ENCODE results near the gene SASH3.
A peak's percentile ranks its signal among the peaks of the same experiment; 100 is the strongest.

SASH3 gene

GRCh38 chrX:129772796-129773431, 6.8 kb upstream of the SASH3 start:
- no peak overlapping the region for H2AFZ ChIP-seq (ENCODE audit: low read depth, low read length)
- H3K27ac ChIP-seq (ENCODE audit: low read length), result peak overlapping the region; percentile 99

DNA sequence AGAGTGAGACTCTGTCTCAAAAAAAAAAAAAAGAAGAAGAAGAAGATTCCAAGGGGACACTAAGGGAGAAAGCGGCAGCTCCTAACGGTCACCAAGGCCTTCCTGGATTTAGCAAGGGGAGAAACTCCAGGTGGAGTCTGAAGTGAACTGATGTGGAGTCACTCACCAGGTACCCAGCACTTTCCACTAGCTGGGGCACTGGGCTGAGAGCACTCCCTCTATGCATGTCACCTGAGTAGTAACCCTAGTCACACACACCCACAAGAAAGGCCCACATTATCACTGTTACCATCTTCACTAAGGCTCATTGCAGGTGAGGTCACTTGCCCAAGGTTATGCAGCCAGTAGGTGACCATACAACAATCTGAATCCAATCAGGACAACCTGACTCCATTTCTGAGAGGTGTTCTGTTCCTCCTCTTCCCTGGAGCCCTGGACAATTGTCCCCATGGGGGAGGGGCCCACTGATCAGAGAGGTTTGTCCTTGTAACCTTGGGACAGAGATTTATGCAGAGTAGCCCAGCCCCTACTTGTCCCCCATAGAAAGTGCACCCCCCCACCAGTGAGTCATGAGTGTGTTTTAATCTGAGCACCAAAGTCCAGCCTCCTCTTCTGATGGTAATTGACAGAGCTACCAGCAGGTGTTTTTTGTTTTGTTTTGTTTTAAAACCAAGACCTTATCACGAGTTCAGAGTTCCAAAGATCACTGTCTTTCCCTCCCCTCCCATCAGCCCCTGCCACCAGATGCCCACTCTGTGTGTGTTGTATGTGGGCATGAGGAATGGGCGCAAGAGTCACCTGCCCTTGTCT, 5.9 kb upstream of the SASH3 start:
- Histone ChIP-seq H3K27me3 (ENCODE audit: insufficient read depth, low read length, poor library complexity) (no peaks in the 10 kb centered on the region), H2AFZ (ENCODE audit: low read depth, low read length) (no peak overlapping the region), H3K4me3 (ENCODE audit: low read depth in 1 of 2, low read length in 2 of 2) (no peak overlapping the region), H3K27ac (ENCODE audit: low read length) (peak overlapping the region; percentile 99), H3K4me1 (ENCODE audit: insufficient read depth, low read length) (peaks cover 98% of the 10 kb centered on the region), H3K9ac (ENCODE audit: low read depth, low read length) (peak overlapping the region; percentile 42; the same call in 1 of the 2 replicates), H3K79me2 (ENCODE audit: insufficient read depth, low read length) (peaks cover 47% of the 10 kb centered on the region), H3K4me2 (ENCODE audit: insufficient read depth, low read length) (no peak overlapping the region), H3K9me3 (ENCODE audit: insufficient read depth, low read length, severe bottlenecking) (no peaks in the 10 kb centered on the region), H4K20me1 (ENCODE audit: insufficient read depth, low read length) (no peaks in the 10 kb centered on the region), H3K36me3 (ENCODE audit: insufficient read depth, low read length) (no peaks in the 10 kb centered on the region)
- TF ChIP-seq, protein P1, sequence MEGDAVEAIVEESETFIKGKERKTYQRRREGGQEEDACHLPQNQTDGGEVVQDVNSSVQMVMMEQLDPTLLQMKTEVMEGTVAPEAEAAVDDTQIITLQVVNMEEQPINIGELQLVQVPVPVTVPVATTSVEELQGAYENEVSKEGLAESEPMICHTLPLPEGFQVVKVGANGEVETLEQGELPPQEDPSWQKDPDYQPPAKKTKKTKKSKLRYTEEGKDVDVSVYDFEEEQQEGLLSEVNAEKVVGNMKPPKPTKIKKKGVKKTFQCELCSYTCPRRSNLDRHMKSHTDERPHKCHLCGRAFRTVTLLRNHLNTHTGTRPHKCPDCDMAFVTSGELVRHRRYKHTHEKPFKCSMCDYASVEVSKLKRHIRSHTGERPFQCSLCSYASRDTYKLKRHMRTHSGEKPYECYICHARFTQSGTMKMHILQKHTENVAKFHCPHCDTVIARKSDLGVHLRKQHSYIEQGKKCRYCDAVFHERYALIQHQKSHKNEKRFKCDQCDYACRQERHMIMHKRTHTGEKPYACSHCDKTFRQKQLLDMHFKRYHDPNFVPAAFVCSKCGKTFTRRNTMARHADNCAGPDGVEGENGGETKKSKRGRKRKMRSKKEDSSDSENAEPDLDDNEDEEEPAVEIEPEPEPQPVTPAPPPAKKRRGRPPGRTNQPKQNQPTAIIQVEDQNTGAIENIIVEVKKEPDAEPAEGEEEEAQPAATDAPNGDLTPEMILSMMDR (IDR thresholded peaks at IDR 0.05; ENCODE audit: borderline replicate concordance, extremely low read depth, low read length, poor library complexity, severe bottlenecking), result no peak
- no peak for TF ChIP-seq EZH2 (IDR thresholded peaks at IDR 0.05; ENCODE audit: borderline replicate concordance, low read depth, low read length, severe bottlenecking)
- no peak for ATAC-seq (ENCODE audit: insufficient read depth, low read depth)
- no peak for DNase-seq

More at GRCh38 chrX:129772796-129773431, 6.8 kb upstream of the SASH3 start:
- H3K36me3 ChIP-seq (ENCODE audit: insufficient read depth, low read length), result no peaks in the 10 kb centered on the region
- no peaks in the 10 kb centered on the region for H3K9me3 ChIP-seq (ENCODE audit: insufficient read depth, low read length, severe bottlenecking)
- H3K27me3 ChIP-seq (ENCODE audit: insufficient read depth, low read length, poor library complexity), result no peaks in the 10 kb centered on the region
- H3K79me2 ChIP-seq (ENCODE audit: insufficient read depth, low read length), result peaks cover 42% of the 10 kb centered on the region
- DNase-seq (peak; percentile 52), ATAC-seq (ENCODE audit: insufficient read depth, low read depth) (no peak)
- H3K9ac ChIP-seq (ENCODE audit: low read depth, low read length), result peak overlapping the region; percentile 42; the same call in 1 of the 2 replicates
- no peak overlapping the region for H3K4me2 ChIP-seq (ENCODE audit: insufficient read depth, low read length)
- peaks cover 98% of the 10 kb centered on the region for H3K4me1 ChIP-seq (ENCODE audit: insufficient read depth, low read length)
- H3K4me3 ChIP-seq (ENCODE audit: low read depth in 1 of 2, low read length in 2 of 2), result no peak overlapping the region
- TF ChIP-seq, protein P1 (IDR thresholded peaks at IDR 0.05; ENCODE audit: borderline replicate concordance, extremely low read depth, low read length, poor library complexity, severe bottlenecking), result no peak
- TF ChIP-seq EZH2 (IDR thresholded peaks at IDR 0.05; ENCODE audit: borderline replicate concordance, low read depth, low read length, severe bottlenecking), result no peak
- no peaks in the 10 kb centered on the region for H4K20me1 ChIP-seq (ENCODE audit: insufficient read depth, low read length)

GRCh38 chrX:129777218-129778030, 2.3 kb upstream of the SASH3 start:
- H3K27ac ChIP-seq (ENCODE audit: low read length), result peak overlapping the region; percentile 99
- peaks cover 76% of the 10 kb centered on the region for H3K4me1 ChIP-seq (ENCODE audit: insufficient read depth, low read length)

More at GRCh38 chrX:129777218-129778030, 2.3 kb upstream of the SASH3 start:
- H3K9me3 ChIP-seq (ENCODE audit: insufficient read depth, low read length, severe bottlenecking), result no peaks in the 10 kb centered on the region
- DNase-seq (peak; percentile 86), ATAC-seq (ENCODE audit: insufficient read depth, low read depth) (peak; percentile 41)
- peak overlapping the region in 1 of 2 experiments; percentile 46; a peak in 1 of 4 replicates for H3K4me3 ChIP-seq (ENCODE audit: low read depth in 1 of 2, low read length in 2 of 2)
- no peak overlapping the region for H2AFZ ChIP-seq (ENCODE audit: low read depth, low read length)
- H3K9ac ChIP-seq (ENCODE audit: low read depth, low read length), result peak overlapping the region; percentile 96
- peaks cover 68% of the 10 kb centered on the region for H3K79me2 ChIP-seq (ENCODE audit: insufficient read depth, low read length)
- TF ChIP-seq, protein P1 (IDR thresholded peaks at IDR 0.05; ENCODE audit: borderline replicate concordance, extremely low read depth, low read length, poor library complexity, severe bottlenecking), result no peak
- no peak for TF ChIP-seq EZH2 (IDR thresholded peaks at IDR 0.05; ENCODE audit: borderline replicate concordance, low read depth, low read length, severe bottlenecking)
- peaks cover 11% of the 10 kb centered on the region for H4K20me1 ChIP-seq (ENCODE audit: insufficient read depth, low read length)
- H3K4me2 ChIP-seq (ENCODE audit: insufficient read depth, low read length), result peak overlapping the region; percentile 92
- H3K27me3 ChIP-seq (ENCODE audit: insufficient read depth, low read length, poor library complexity), result no peaks in the 10 kb centered on the region
- peaks cover 24% of the 10 kb centered on the region for H3K36me3 ChIP-seq (ENCODE audit: insufficient read depth, low read length)

Data from DND-41 (cell line).